ENCODE results near the gene CLDN9.

Gene CLDN9

GRCh38 chr16:3058139-3059030, 45.7 kb downstream of the CLDN9 start:
- no peak for DNase-seq

GRCh38 chr16:3059041-3059722, 46.5 kb downstream of the CLDN9 start:
- DNase-seq, result peak; percentile 34

- DNase-seq, result no peak
Measured at GRCh38 chr16:3059723-3060242, 47.1 kb downstream of the CLDN9 start.

- no peak for DNase-seq
Measured at GRCh38 chr16:3060339-3061127, 47.8 kb downstream of the CLDN9 start.

GRCh38 chr16:3062553-3062952, 49.8 kb downstream of the CLDN9 start:
- DNase-seq, result no peak

- no peak for DNase-seq
Measured at GRCh38 chr16:3063625-3064386, 51.1 kb downstream of the CLDN9 start.

Data from NCI-H2107 (cell line).